ENCODE data around the gene VIL1. TPM values are rescaled to one million over a fixed set of nuclear protein-coding genes. Genes with fewer than 3 reads are reported as not detected.

Gene VIL1
- total RNA-seq, 6 experiments from 2014 or later: 2.1 to 118 (median 19.1) TPM

GRCh38 chr2:218501665-218502064 is 82.7 kb downstream of the VIL1 start:
- intact Hi-C loops (cut with DNase I): no loop called here
- DNase-seq (no peak), ATAC-seq (peak; percentile 57 to 76 (median 66))
- TF ChIP-seq CTCF (IDR thresholded peaks at IDR 0.05) (no peak), POLR2A (IDR thresholded peaks at IDR 0.05) (no peak)
- WGBS (ENCODE audit: insufficient coverage, low coverage, low lambda C conversion rate, missing lambda C conversion rate): 59% methylated on average over 2 of the region's 2 CpGs
- H3K36me3 ChIP-seq: peaks cover 0 to 13% (median 0%) of the 10 kb centered on the region in 4 donors
- peak overlapping the region in 1 of 3 donors; percentile 15 for H3K27ac ChIP-seq
- H3K27me3 ChIP-seq: no peaks in the 10 kb centered on the region
- H3K4me3 ChIP-seq: no peak overlapping the region
- no peaks in the 10 kb centered on the region for H3K9me3 ChIP-seq
- no peaks in the 10 kb centered on the region for H3K4me1 ChIP-seq

MicroRNAs within 50 kb of the gene (microRNA counts, 767-probe panel; counts per million panel counts)
- microRNA hsa-miR-26b-5p: 10,749 counts per million, percentile 56 among the panel's probes with 10 or more counts

Small RNAs within 50 kb of the gene (microRNA-seq; reads per million reads assigned to microRNA genes)
- 40,389 to 57,134 reads per million in 2 donors for gene MIR26B

Small RNAs within 50 kb of the gene (small RNA-seq; reads per million reads assigned to genes)
- gene MIR26B: 374 to 632 reads per million in 2 experiments

Other genes starting within 250 kb of the VIL1 start
- 100 to 1,000 TPM in 1 of 6 experiments, 10 to 100 TPM in 5; 54.9 to 110 (median 78.1) TPM for gene ARPC2, start 201.9 kb upstream of the VIL1 start, total RNA-seq
- gene GPBAR1, start 158.1 kb upstream of the VIL1 start, total RNA-seq: 1 to 10 TPM in 2 of 6 experiments, under 1 TPM in 4; 0.56 to 3.2 (median 0.94) TPM
- gene AAMP, start 149.0 kb upstream of the VIL1 start, total RNA-seq: 10 to 100 TPM; 40.0 to 99.5 (median 45.2) TPM
- 100 to 1,000 TPM in 4 of 6 experiments, 10 to 100 TPM in 2; 78.5 to 137 (median 115) TPM for gene PNKD, start 148.6 kb upstream of the VIL1 start, total RNA-seq
- 100 to 1,000 TPM; 101 to 160 (median 126) TPM for gene TMBIM1, start 126.6 kb upstream of the VIL1 start, total RNA-seq
- not detected for gene CATIP, start 62.3 kb upstream of the VIL1 start, total RNA-seq
- 10 to 100 TPM in 3 of 6 experiments, 1 to 10 TPM in 3; 4.2 to 13.2 (median 11.0) TPM for gene SLC11A1, start 36.9 kb upstream of the VIL1 start, total RNA-seq
- gene CTDSP1, start 19.3 kb upstream of the VIL1 start, total RNA-seq: 10 to 100 TPM; 55.1 to 95.9 (median 75.6) TPM
- gene USP37, start 149.2 kb downstream of the VIL1 start, total RNA-seq: 1 to 10 TPM; 4.8 to 8.9 (median 6.7) TPM
- gene CNOT9, start 149.7 kb downstream of the VIL1 start, total RNA-seq: 10 to 100 TPM; 11.8 to 39.3 (median 19.2) TPM
- under 1 TPM; 0.31 to 0.95 (median 0.56) TPM for gene PLCD4, start 188.8 kb downstream of the VIL1 start, total RNA-seq
- gene ZNF142, start 240.5 kb downstream of the VIL1 start, total RNA-seq: 10 to 100 TPM in 2 of 6 experiments, 1 to 10 TPM in 4; 7.1 to 12.5 (median 7.5) TPM
- 10 to 100 TPM; 19.7 to 34.1 (median 28.0) TPM for gene BCS1L, start 240.6 kb downstream of the VIL1 start, total RNA-seq